Lung (tissue), 12 donors: ENCODE results near the gene SLC27A1. TPM values are rescaled to one million over a fixed set of nuclear protein-coding genes. Genes with fewer than 3 reads are reported as not detected.

ENCODE experiments used
- ATAC-seq: fragments of 200-7000 bp; cut with Tn5 transposase; one replicate; pipeline ENCODE4 v1.9.1; 2020; ENCODE audit warnings: moderate number of reproducible peaks; ENCODE audit not compliant: insufficient read depth, low FRiP score
- DNase-seq, 3 donors: peaks; one replicate each; pipeline ENCODE4 v3.0.0-alpha.2; 2013 to 2017
- H3K27ac ChIP-seq, 2 donors: one replicate each; pipeline ENCODE4 v1.5.1; 2013; ENCODE audit warnings: mild to moderate bottlenecking in 2 of 2, moderate library complexity in 2 of 2, control low read depth in 1 of 2, inconsistent platforms in 1 of 2, low read depth in 1 of 2, low read length in 1 of 2
- H3K27me3 ChIP-seq, 3 donors: one replicate each; pipeline ENCODE4 v1.5.1; 2013; ENCODE audit warnings: low read length in 2 of 3; ENCODE audit not compliant: control insufficient read depth in 3 of 3, insufficient read depth in 3 of 3
- H3K36me3 ChIP-seq, 4 donors: one replicate each; pipeline ENCODE4 v1.5.1; 2013; ENCODE audit warnings: low read length in 4 of 4, mild to moderate bottlenecking in 1 of 4, moderate library complexity in 1 of 4; ENCODE audit not compliant: control insufficient read depth in 4 of 4, insufficient read depth in 4 of 4
- H3K4me1 ChIP-seq, 5 donors: one replicate each; pipeline ENCODE4 v1.5.1; 2013; ENCODE audit warnings: low read length in 5 of 5, mild to moderate bottlenecking in 2 of 5, moderate library complexity in 1 of 5; ENCODE audit not compliant: control insufficient read depth in 5 of 5, insufficient read depth in 5 of 5
- H3K4me3 ChIP-seq: one replicate; pipeline ENCODE4 v1.5.1; 2013; ENCODE audit warnings: mild to moderate bottlenecking, control low read depth, moderate library complexity
- H3K9ac ChIP-seq, 2 donors: one replicate each; pipeline ENCODE4 v1.5.1; 2013; ENCODE audit warnings: low read length in 2 of 2, control low read depth in 1 of 2; ENCODE audit not compliant: insufficient read depth in 1 of 2
- H3K9me3 ChIP-seq, 4 donors: one replicate each; pipeline ENCODE4 v1.5.1; 2013; ENCODE audit warnings: low read length in 3 of 4, mild to moderate bottlenecking in 1 of 4, moderate library complexity in 1 of 4; ENCODE audit not compliant: control insufficient read depth in 4 of 4, insufficient read depth in 3 of 4
- CTCF ChIP-seq: IDR thresholded peaks from 2 replicates; pipeline ENCODE4 v1.5.1; 2012; ENCODE audit warnings: mild to moderate bottlenecking; ENCODE audit errors: control extremely low read depth, extremely low read depth
- WGBS, 2 donors: extraction: QIAGEN DNeasy Blood & Tissue Kit; methylation state at CpG; one replicate each; pipeline ENCODE4 v1.1.7; 2013; 5-methylcytosine and 5-hydroxymethylcytosine counted together
- polyA plus RNA-seq, 2 donors: library from polyadenylated mRNA; stranded (reverse); fragments of 200-250 nt; gene quantifications; one replicate each; pipeline ENCODE4 v1.2.1, GENCODE V29; 2013
- total RNA-seq, 2 donors: library from RNA; depleted of rRNA in 1 of 2; stranded (reverse); fragments of >200 nt in 1 of 2; gene quantifications; one replicate each; pipeline ENCODE4 v1.2.1, GENCODE V29; 2014 to 2021
- donor health status: control.
- donor health status: control.
- donor health status: Bipolar disorder and iron deficiency.
- donor health status: healthy.
- donor health status: DM: yes; HTN: yes; CAD: no.

The SLC27A1 gene
- total and polyA plus RNA-seq, 4 donors = 12.2 to 26.9 (median 20.6) TPM

GRCh38 chr19:17435218-17435617 is 35.1 kb upstream of the SLC27A1 start:
- Histone ChIP-seq H3K4me3 (no peak overlapping the region), H3K27me3 (no peaks in the 10 kb centered on the region), H3K9me3 (peaks cover 0 to 2% (median 0%) of the 10 kb centered on the region in 4 donors), H3K36me3 (peaks cover 0 to 9% (median 0%) of the 10 kb centered on the region in 4 donors), H3K4me1 (no peaks in the 10 kb centered on the region), H3K9ac (no peak overlapping the region), H3K27ac (no peak overlapping the region)
- no peak for ATAC-seq
- no peak for DNase-seq
- no peak for TF ChIP-seq CTCF
- 79 to 85% methylated on average over 7 of the region's 7 CpGs for WGBS, 2 donors

GRCh38 chr19:17436094-17436873 is 34.0 kb upstream of the SLC27A1 start:
- peaks cover 0 to 9% (median 0%) of the 10 kb centered on the region in 4 donors for H3K36me3 ChIP-seq
- no peak overlapping the region for H3K27ac ChIP-seq
- no peak for TF ChIP-seq CTCF
- H3K27me3 ChIP-seq = no peaks in the 10 kb centered on the region
- ATAC-seq (no peak), DNase-seq (no peak)
- peaks cover 0 to 2% (median under 1%) of the 10 kb centered on the region in 4 donors for H3K9me3 ChIP-seq
- no peak overlapping the region for H3K9ac ChIP-seq
- no peak overlapping the region for H3K4me3 ChIP-seq
- 95 to 97% methylated on average over 25 of the region's 25 CpGs for whole genome bisulfite sequencing, 2 donors
- H3K4me1 ChIP-seq = no peaks in the 10 kb centered on the region

- H3K4me3 ChIP-seq = no peak overlapping the region
- no peak overlapping the region for H3K27ac ChIP-seq
- TF ChIP-seq CTCF = no peak
- no peak overlapping the region for H3K9ac ChIP-seq
- 87 to 91% methylated on average over 7 of the region's 7 CpGs for WGBS, 2 donors
- H3K4me1 ChIP-seq = no peaks in the 10 kb centered on the region
- peaks cover 0 to 4% (median under 1%) of the 10 kb centered on the region in 4 donors for H3K9me3 ChIP-seq
- DNase-seq = no peak
- H3K27me3 ChIP-seq = no peaks in the 10 kb centered on the region
- H3K36me3 ChIP-seq = peaks cover 0 to 9% (median 0%) of the 10 kb centered on the region in 4 donors
- no peak for ATAC-seq
Observed at GRCh38 chr19:17436874-17437267, 33.5 kb upstream of the SLC27A1 start.
